NCI-H128 (cell line): ENCODE data around the gene FBXO31.

Source experiments
- DNase-seq: peaks from one replicate; lab custom pipeline; 2025; ENCODE audit not compliant: unreplicated experiment; lab: John Stamatoyannopoulos, UW

Gene FBXO31

GRCh38 chr16:87383505-87384161 lies at the start of gene FBXO31:
Gene FBXO31 (minus strand): TSS chr16:87383776. CDS start chr16:87383744, 32 bp downstream.
- DNase-seq: peak; percentile 29

GRCh38 chr16:87432330-87432915 lies 48.8 kb upstream of the FBXO31 start:
- no peak for DNase-seq

- DNase-seq: no peak
Measured at GRCh38 chr16:87431926-87432325, 48.4 kb upstream of the FBXO31 start.

- DNase-seq: no peak
Measured at GRCh38 chr16:87426423-87427215, 43.0 kb upstream of the FBXO31 start.

DNA sequence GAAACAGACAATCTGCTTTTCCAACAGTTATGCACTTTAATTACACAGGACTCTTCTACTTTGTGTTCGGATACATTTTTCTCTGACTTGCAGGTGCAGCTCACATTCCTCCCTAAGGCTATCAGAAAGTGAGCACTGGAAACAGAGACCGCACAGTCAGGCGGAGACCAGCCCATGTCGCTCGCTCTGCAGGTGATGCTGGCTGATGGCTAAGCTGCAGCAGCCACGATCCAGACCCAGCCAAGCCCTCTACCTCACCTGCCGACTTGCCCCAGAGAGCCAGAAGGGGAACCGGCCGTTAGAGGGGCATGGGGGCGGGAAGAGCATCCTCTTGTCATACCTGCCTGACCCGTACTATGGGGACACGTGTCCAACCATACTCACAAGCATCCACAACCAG lies 42.4 kb upstream of the FBXO31 start:
- no peak for DNase-seq

DNA sequence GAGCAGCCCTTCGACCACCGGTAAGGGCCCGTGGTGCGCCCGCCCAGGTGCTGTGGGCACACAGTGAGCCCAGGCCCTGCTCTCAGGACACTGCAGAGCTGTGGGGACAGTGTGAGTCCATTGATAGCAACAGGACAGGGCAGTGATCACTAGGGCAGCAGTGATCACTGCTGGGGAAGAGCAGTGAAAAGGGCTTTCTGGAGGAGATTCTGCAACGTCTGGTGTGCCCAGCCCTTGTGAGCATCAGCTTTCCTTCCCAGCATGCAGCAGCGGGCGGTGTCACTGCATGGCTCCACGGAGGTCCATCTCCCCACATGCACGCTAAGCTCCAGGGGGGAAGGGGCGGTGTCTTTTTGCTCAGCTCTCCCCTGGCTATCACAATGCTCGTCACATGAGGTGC lies 40.7 kb upstream of the FBXO31 start:
- no peak for DNase-seq

GRCh38 chr16:87423429-87423828 lies 39.9 kb upstream of the FBXO31 start:
- DNase-seq: no peak

- DNase-seq: no peak
Measured at GRCh38 chr16:87422106-87422505, 38.5 kb upstream of the FBXO31 start.

- DNase-seq: no peak
Measured at GRCh38 chr16:87421003-87421912, 37.7 kb upstream of the FBXO31 start.

- no peak for DNase-seq
Measured at GRCh38 chr16:87420026-87421002, 36.7 kb upstream of the FBXO31 start.

DNA sequence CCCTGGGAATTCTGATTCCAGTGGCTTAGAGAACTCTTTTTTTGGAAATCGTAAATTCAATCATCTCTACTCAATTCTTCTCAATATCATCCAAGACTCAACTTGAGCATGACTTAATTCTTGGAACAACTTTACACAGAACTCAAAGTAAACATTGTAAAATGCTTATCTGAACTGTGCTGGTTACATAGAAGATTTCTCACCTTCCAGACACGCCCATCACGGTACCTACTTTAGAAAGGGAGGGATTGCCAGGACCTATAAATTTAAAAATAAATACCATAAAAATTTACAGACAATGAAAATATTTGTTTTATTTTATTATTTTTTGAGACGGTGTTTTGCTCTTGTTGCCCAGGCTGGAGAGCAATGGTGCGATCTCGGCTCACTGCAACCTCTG lies 35.1 kb upstream of the FBXO31 start:
- no peak for DNase-seq

DNA sequence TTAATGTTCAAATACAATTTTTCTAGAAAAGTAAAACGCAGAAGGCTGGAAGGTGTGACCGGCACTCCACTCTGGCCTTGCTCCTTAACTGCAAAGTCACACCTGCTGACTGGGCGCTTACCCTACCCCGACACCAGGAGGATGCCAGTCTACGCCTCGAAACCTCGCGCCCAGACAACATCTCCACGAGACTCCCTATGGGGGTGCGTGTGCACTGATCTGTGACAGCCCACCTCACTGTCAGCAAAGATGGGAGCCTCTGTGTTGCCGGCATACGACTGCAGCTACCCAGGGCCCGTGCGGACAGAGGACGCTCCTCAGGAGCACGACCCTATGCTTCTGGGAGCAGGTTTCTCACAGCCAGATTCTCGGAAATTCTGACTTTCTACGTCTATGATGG lies 34.6 kb upstream of the FBXO31 start:
- DNase-seq: no peak

DNA sequence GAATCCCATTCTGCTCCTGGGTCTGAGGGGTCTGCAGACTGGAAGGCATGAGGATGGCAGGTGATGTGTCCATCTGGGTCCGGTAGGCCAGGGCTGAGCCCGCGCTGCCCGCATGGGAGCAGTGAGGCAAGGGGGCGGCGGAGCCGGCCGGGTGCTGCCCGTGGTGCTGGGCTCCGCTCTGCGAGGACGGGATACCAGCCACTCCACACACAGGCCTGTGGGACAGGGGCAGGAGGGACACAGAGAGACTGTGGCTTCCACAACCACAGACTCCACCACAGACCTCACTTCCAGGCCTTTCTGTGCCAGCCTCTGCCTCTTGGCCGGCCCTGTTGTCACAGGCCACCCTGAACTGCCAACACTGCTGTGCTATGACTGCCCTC lies 33.9 kb upstream of the FBXO31 start:
- no peak for DNase-seq

DNA sequence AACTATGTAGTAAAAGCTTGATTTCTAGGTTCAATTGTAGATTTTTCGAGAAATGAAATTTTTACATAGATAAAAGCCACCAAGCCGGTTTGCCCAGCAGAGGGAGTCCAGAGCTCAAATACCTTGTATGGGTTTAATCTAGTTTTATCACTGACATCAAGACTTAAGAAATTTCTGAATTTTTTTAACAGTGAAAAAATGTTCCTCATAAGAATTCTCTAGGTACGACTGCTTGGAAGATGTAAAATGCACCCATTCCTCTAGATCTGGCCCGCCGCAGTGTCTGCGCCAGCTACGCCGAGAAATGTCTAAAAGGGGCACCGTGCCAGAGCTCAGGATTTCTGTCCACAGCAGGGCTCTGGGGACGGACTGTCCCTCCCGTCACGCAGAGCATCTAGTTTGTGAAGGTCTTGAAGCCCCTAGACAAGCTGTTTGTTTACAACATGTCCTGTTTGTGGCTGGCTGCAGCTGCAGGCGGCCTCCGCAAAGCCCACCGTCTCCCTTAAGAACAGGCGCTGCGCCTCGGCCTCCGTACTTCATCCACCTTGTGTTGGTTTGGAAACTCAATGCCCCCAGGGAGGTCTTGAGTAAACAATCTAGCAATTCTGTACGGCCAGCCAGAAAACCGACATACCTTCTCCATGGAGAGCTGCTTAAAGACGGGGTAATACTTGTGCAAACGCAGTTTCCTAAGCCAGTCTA lies 33.4 kb upstream of the FBXO31 start:
- no peak for DNase-seq

DNA sequence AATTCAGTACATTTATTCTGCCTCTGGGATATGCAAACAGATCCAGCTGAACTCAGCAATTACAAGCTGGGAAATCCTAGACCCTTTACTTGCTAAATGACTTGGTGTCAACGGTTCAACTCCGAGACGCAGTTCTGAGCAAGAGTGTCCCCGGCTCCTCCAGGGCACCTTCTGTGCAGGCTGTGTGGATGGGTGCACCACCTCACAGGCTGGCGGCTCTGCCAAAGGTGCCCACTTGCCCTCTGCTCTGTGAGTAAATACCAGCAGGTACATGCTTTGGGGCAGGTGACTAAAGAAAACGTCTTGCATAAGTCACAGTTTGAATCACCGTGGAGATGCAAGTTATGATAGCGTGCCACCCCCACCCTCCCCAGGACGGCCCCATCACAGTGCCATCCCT lies 31.9 kb upstream of the FBXO31 start:
- DNase-seq: no peak

GRCh38 chr16:87414251-87414680 lies 30.7 kb upstream of the FBXO31 start:
- no peak for DNase-seq

- DNase-seq: no peak
Measured at GRCh38 chr16:87412996-87413421, 29.4 kb upstream of the FBXO31 start.

DNA sequence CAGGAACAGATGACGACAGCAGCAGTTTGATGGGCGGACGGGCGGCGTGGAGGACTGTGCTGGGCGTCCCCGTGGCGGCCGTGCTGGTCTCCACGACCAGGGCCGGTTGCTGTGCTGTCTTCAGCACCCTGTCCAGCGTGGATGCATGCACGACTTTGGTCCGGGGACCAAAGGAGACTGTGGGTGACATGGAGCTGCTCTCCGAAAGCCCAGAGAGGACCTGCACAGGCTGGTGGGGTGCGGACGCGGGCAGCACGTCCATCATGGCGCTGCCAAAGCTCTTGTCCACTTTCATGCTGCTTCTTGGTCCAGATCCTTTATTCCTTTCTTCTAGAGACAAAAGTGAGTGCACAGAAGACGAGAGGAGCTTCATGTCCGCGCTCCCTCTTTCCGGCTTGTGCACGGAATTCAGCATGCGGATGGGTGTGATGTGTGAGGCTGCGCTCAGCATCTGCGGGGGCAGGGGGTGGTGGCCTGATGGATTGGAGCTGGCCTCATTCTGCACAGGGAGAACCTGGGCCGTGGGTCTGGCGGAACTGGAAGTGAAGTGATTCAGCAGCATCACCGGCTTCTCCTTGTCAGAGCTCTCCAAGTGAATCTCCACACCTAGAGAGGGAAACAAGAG lies 28.9 kb upstream of the FBXO31 start:
- DNase-seq: no peak
